Hepatocyte (in vitro differentiated cells): Measurements from ENCODE around the gene FANCD2.

Experiments
- EZH2phosphoT487 ChIP-seq: fragments of 200-600 bp; sonication (generic); IDR thresholded peaks from one replicate; pipeline ENCODE4 v1.6.1; 2018; ENCODE audit warnings: antibody characterized with exemption, mild to moderate bottlenecking, low read depth, moderate library complexity; ENCODE audit not compliant: unreplicated experiment, severe bottlenecking
- TF ChIP-seq, protein P1 (sequence below): fragments of 200-600 bp; sonication (generic); IDR thresholded peaks from 2 replicates; pipeline ENCODE4 v1.5.1; 2016; ENCODE audit warnings: antibody characterized with exemption, mild to moderate bottlenecking; ENCODE audit not compliant: poor library complexity

DNA sequence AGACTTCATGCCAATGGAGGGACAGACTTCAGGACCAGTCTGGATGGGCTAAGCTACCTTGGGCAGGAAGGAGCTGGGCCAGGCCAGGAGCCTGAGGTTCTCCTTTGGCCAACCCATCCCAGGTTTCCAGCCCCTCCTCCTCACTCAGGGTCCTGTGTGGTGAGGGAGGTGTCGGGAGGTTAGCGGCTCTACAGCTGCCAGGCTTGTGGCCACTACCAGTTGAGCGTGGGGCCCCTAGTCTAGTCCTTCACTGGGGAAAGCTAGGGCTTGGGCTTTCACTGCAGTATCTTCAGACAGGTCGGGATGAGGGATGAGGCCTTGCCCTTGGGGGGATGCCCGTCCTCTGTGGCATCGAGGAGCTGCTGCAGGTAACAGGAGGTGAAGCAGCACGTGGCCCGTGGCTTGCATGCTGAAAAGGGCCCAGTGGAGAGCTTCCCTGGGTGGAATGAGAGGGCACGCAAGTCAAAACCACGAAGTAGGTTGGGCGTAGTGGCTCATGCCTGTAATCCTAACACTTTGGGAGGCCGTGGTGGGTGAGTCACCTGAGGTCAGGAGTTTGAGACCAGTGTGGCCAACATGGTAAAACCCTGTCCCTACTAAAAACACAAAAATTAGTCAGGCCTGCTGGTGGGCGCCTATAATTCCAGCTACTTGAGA lies 8.5 kb upstream of the FANCD2 start:
- TF ChIP-seq, protein P1, sequence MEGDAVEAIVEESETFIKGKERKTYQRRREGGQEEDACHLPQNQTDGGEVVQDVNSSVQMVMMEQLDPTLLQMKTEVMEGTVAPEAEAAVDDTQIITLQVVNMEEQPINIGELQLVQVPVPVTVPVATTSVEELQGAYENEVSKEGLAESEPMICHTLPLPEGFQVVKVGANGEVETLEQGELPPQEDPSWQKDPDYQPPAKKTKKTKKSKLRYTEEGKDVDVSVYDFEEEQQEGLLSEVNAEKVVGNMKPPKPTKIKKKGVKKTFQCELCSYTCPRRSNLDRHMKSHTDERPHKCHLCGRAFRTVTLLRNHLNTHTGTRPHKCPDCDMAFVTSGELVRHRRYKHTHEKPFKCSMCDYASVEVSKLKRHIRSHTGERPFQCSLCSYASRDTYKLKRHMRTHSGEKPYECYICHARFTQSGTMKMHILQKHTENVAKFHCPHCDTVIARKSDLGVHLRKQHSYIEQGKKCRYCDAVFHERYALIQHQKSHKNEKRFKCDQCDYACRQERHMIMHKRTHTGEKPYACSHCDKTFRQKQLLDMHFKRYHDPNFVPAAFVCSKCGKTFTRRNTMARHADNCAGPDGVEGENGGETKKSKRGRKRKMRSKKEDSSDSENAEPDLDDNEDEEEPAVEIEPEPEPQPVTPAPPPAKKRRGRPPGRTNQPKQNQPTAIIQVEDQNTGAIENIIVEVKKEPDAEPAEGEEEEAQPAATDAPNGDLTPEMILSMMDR: no peak
- no peak for TF ChIP-seq EZH2phosphoT487
